ENCODE data around the gene GORASP1.

Gene GORASP1

GRCh38 chr3:39107388-39108199 lies at the start of gene GORASP1, which contains the start of gene TTC21A (continued):
- TF ChIP-seq PATZ1 (tag by site-specific recombination; IDR thresholded peaks at IDR 0.05) (0 out of 2 replicates have a peak, but pooled peaks have one; percentile 14), ZNF549 (tag by site-specific recombination; IDR thresholded peaks at IDR 0.05) (no peak), IKZF3 (tag by site-specific recombination; IDR thresholded peaks at IDR 0.05) (0 out of 2 replicates have a peak, but pooled peaks have one; percentile 33), ZNF223 (tag by site-specific recombination; IDR thresholded peaks at IDR 0.05) (no peak), ZNF214 (tag by site-specific recombination; IDR thresholded peaks at IDR 0.05; ENCODE audit: borderline replicate concordance) (no peak), KLF7 (tag by site-specific recombination; IDR thresholded peaks at IDR 0.05; ENCODE audit: borderline replicate concordance) (no peak), EGR2 (tag by site-specific recombination; IDR thresholded peaks at IDR 0.05; ENCODE audit: low read depth) (peak; percentile 55), PRDM10 (tag by site-specific recombination; IDR thresholded peaks at IDR 0.05) (peak; percentile 29; the same call in 1 of the 2 replicates), ZBTB1 (tag by site-specific recombination; IDR thresholded peaks at IDR 0.05) (peak; percentile 81; the same call in 1 of the 2 replicates), ZNF596 (tag by site-specific recombination; IDR thresholded peaks at IDR 0.05) (0 out of 2 replicates have a peak, but pooled peaks have one; percentile 12), ZSCAN16 (tag by site-specific recombination; IDR thresholded peaks at IDR 0.05) (no peak), ZNF335 (tag by site-specific recombination; conservative IDR thresholded peaks at IDR 0.05) (peak; percentile 81), ZNF423 (tag by site-specific recombination; IDR thresholded peaks at IDR 0.05) (no peak), ZSCAN18 (tag by site-specific recombination; IDR thresholded peaks at IDR 0.05) (no peak), ZFP37 (tag by site-specific recombination; IDR thresholded peaks at IDR 0.05) (no peak), ZNF571 (tag by site-specific recombination; IDR thresholded peaks at IDR 0.05) (no peak), ZNF629 (tag by site-specific recombination; IDR thresholded peaks at IDR 0.05) (peak; percentile 57), SP7 (tag by site-specific recombination; IDR thresholded peaks at IDR 0.05) (no peak), ZNF366 (tag by site-specific recombination; conservative IDR thresholded peaks at IDR 0.05) (0 out of 2 replicates have a peak, but pooled peaks have one; percentile 41), ZNF600 (tag by site-specific recombination; IDR thresholded peaks at IDR 0.05) (peak; percentile 32; the same call in 1 of the 2 replicates), SP2 (tag by site-specific recombination; IDR thresholded peaks at IDR 0.05) (peak; percentile 54), MYNN (tag by site-specific recombination; IDR thresholded peaks at IDR 0.05; ENCODE audit: borderline replicate concordance) (peak; percentile 52; the same call in 1 of the 2 replicates)
- TF ChIP-seq, protein P1, sequence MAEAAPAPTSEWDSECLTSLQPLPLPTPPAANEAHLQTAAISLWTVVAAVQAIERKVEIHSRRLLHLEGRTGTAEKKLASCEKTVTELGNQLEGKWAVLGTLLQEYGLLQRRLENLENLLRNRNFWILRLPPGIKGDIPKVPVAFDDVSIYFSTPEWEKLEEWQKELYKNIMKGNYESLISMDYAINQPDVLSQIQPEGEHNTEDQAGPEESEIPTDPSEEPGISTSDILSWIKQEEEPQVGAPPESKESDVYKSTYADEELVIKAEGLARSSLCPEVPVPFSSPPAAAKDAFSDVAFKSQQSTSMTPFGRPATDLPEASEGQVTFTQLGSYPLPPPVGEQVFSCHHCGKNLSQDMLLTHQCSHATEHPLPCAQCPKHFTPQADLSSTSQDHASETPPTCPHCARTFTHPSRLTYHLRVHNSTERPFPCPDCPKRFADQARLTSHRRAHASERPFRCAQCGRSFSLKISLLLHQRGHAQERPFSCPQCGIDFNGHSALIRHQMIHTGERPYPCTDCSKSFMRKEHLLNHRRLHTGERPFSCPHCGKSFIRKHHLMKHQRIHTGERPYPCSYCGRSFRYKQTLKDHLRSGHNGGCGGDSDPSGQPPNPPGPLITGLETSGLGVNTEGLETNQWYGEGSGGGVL (tag by site-specific recombination; IDR thresholded peaks at IDR 0.05) = no peak
- TF ChIP-seq, protein P2, sequence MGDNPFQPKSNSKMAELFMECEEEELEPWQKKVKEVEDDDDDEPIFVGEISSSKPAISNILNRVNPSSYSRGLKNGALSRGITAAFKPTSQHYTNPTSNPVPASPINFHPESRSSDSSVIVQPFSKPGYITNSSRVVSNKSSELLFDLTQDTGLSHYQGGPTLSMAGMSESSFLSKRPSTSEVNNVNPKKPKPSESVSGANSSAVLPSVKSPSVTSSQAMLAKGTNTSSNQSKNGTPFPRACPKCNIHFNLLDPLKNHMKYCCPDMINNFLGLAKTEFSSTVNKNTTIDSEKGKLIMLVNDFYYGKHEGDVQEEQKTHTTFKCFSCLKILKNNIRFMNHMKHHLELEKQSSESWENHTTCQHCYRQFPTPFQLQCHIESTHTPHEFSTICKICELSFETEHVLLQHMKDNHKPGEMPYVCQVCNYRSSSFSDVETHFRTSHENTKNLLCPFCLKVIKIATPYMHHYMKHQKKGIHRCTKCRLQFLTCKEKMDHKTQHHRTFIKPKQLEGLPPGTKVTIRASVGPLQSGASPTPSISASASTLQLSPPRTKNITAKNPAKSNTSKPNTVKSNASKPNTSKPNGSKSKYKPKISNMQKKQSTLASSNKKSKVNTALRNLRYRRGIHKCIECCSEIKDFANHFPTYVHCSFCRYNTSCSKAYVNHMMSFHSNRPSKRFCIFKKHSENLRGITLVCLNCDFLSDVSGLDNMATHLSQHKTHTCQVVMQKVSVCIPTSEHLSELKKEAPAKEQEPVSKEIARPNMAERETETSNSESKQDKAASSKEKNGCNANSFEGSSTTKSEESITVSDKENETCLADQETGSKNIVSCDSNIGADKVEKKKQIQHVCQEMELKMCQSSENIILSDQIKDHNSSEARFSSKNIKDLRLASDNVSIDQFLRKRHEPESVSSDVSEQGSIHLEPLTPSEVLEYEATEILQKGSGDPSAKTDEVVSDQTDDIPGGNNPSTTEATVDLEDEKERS (tag by site-specific recombination; IDR thresholded peaks at IDR 0.05) = no peak
- TF ChIP-seq, protein P3, sequence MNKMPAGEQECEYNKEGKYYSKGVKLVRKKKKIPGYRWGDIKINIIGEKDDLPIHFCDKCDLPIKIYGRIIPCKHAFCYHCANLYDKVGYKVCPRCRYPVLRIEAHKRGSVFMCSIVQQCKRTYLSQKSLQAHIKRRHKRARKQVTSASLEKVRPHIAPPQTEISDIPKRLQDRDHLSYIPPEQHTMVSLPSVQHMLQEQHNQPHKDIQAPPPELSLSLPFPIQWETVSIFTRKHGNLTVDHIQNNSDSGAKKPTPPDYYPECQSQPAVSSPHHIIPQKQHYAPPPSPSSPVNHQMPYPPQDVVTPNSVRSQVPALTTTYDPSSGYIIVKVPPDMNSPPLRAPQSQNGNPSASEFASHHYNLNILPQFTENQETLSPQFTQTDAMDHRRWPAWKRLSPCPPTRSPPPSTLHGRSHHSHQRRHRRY (tag by site-specific recombination; IDR thresholded peaks at IDR 0.05) = no peak
